AG10803 (cell line): Measurements from ENCODE around the gene ATF4.
A peak's percentile ranks its signal among the peaks of the same experiment; 100 is the strongest.

Experiments
- DNase-seq: peaks from one replicate; pipeline ENCODE4 v3.0.0; 2010; ENCODE audit warnings: low read depth
- H3K4me3 ChIP-seq: 2 replicates; pipeline ENCODE4 v1.5.1; 2011; ENCODE audit warnings: mild to moderate bottlenecking, low read length, control low read depth
- CTCF ChIP-seq: conservative IDR thresholded peaks from 2 replicates; pipeline ENCODE4 v1.5.1; 2011; ENCODE audit warnings: mild to moderate bottlenecking, low read length, control low read depth, inconsistent platforms

ATF4 gene

GRCh38 chr22:39554151-39554550 is 33.8 kb downstream of the ATF4 start:
- H3K4me3 ChIP-seq, result no peak overlapping the region
- DNase-seq, result no peak
- no peak for TF ChIP-seq CTCF

DNA sequence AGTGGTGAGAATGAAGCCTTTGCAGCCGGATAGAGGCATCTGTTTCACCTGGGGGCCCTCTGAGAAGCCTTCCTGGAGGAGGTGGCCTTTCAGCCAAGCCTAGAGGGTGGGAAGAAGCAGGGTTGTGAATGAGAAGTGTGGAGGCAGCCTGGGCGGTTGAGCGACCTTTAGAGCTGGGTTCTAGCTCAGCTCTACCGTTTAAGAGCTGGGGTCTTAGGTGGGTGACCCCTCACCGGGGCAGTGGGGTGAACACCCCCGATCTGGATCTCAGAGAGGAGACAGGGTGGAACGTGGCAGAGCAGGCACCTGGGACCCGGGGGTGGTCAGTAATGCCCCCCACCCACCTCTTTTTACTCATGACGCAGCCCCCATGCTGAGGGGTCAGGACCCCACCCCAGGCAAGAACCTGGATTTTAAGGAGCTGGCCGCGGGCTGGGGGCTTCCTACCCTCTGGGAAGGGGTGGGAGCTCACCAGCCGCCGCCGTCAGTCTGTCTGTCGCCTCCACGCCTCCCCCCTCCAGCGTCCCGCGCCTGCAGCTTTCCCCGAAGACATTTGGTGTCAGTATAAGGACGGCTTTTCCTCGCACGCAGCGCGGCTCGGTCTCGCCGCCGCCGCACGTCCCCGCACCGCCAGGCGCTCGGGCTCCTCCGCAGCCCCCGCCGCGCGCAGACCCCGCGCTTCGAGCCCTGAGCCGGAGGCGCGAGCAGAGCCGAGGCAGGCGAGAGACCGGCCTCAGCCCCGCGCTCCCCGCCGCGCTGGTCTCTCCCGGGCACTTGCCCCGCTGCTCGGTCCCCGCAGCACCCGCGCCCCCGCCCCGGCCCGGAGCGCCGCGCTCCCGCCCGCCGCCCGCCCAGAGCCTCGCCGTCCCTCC is 36.8 kb downstream of the ATF4 start:
- no peak for TF ChIP-seq CTCF
- no peak overlapping the region for H3K4me3 ChIP-seq

DNA sequence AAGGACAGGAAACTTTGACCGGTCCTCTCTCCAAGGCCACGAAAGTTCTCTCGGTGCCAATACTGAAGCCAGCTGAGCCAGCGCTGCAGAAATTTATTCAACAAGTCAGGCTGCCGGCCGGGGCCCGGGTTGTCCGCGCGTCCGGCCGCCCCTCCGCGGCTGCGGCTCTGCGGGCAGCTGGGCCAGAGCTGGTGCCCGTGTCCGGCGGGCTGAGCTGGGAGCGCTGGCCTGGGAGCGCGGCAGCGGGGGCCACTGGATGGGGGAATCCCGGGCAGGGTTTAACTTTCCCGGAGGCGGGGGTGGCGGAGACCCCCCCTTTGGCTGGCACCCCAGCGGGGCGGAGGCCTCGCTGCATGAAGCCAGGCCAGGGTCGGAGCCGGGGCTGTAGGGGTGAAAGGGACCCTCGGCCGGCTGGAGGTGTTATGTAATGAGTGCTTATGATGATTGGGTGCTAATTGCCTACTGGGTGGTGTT is 37.9 kb downstream of the ATF4 start:
- DNase-seq, result no peak
- H3K4me3 ChIP-seq, result no peak overlapping the region
- TF ChIP-seq CTCF, result no peak

More for the DNA sequence above, 36.8 kb downstream of the ATF4 start:
- DNase-seq, result no peak

GRCh38 chr22:39558950-39559349 is 38.6 kb downstream of the ATF4 start:
- DNase-seq, result no peak
- H3K4me3 ChIP-seq, result no peak overlapping the region
- TF ChIP-seq CTCF, result no peak

- no peak overlapping the region for H3K4me3 ChIP-seq
- peak; percentile 45 for TF ChIP-seq CTCF
- peak; percentile 13 for DNase-seq
Observed at GRCh38 chr22:39559456-39560105, 39.2 kb downstream of the ATF4 start.

DNA sequence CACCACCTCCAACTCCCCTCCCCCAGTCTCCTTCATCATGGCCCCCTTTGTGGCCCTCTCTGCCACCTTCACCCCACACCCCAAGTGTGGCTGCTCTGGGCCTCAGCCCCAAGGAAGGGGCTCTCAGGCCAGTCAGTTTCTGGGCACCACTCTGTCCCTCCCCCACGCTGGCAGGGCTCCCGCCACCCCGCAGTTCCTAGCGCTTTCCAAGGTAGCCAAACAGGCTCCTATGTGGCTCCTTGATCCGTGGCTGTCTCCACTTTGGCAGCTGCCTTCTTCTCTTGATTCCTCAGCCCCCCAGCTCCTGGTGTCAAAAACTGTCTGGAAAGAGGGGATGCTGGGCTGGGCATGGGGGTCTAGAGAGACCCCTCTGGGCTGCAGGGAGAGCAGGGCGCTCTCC is 39.8 kb downstream of the ATF4 start:
- H3K4me3 ChIP-seq, result no peak overlapping the region
- no peak for DNase-seq
- TF ChIP-seq CTCF, result no peak
